Heart left ventricle (tissue), 13 donors: Measurements from ENCODE around the gene YEATS2.

ENCODE experiments used
- POLR2A ChIP-seq, 2 donors: fragments of 450-650 bp; IDR thresholded peaks; one replicate each; pipeline ENCODE4 v1.6.1; 2017; ENCODE audit warnings: antibody characterized with exemption in 2 of 2, mild to moderate bottlenecking in 2 of 2, moderate library complexity in 2 of 2
- TF ChIP-seq, protein P1 (sequence below), 12 donors: fragments of 200-600 bp; sonication (generic) in 4 of 12; IDR thresholded peaks; one replicate each; pipeline versions ENCODE4 v1.5.0 to v1.8.0; 2018 to 2022; ENCODE audit warnings: antibody characterized with exemption in 12 of 12, mild to moderate bottlenecking in 5 of 12
- donor health status: ischemic (EF 13 %, LVEDD 7.1; RV severe dilation, severe dysfunction).
- donor health status: DM: no; HTN: yes; CAD: no.
- donor health status: DM: no; HTN: no; CAD: no.
- donor health status: ischemic (EF 25% LVEDD 6.9; RV normal size, moderate dysfunction).
- donor health status: ischemic (EF 25% LVEDD 5.7; RV mildly dilated, moderate dysfunction).
- donor health status: ischemic (EF 35%, LVEDD 5.7; RV mildly dilated, moderate dysfunction).
- donor health status: nonischemic (EF 11% LVEDD 7.7; RV severe dilation, severe dysfunction).
- donor health status: DM: yes; HTN: yes; CAD: no.
- donor health status: PGD.
- donor health status: ischemic (EF 29% LVEDD 5.4; RV normal size, mild dysfunction).
- donor health status: nonischemic (EF 23%, LVEDD 6.1; RV moderate dilation, normal function).

GRCh38 chr3:183698756-183699155 is 1.2 kb downstream of the YEATS2 start:
- TF ChIP-seq, protein P1, sequence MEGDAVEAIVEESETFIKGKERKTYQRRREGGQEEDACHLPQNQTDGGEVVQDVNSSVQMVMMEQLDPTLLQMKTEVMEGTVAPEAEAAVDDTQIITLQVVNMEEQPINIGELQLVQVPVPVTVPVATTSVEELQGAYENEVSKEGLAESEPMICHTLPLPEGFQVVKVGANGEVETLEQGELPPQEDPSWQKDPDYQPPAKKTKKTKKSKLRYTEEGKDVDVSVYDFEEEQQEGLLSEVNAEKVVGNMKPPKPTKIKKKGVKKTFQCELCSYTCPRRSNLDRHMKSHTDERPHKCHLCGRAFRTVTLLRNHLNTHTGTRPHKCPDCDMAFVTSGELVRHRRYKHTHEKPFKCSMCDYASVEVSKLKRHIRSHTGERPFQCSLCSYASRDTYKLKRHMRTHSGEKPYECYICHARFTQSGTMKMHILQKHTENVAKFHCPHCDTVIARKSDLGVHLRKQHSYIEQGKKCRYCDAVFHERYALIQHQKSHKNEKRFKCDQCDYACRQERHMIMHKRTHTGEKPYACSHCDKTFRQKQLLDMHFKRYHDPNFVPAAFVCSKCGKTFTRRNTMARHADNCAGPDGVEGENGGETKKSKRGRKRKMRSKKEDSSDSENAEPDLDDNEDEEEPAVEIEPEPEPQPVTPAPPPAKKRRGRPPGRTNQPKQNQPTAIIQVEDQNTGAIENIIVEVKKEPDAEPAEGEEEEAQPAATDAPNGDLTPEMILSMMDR (IDR thresholded peaks at IDR 0.05) = no peak
- TF ChIP-seq POLR2A (IDR thresholded peaks at IDR 0.05) = no peak
